Upper lobe of left lung (tissue), 4 donors: ENCODE measurements around the gene PASD1.

Source experiments
- CTCF ChIP-seq, 6 experiments: fragments of 450-650 bp in 4 of 6; fragments of 200-600 bp in 2 of 6; sonication (generic) in 2 of 6; IDR thresholded peaks; one replicate each; pipeline ENCODE4 v1.5.1; 2016 to 2019; ENCODE audit warnings: antibody characterized with exemption in 6 of 6
- POLR2AphosphoS5 ChIP-seq, 2 donors: sonication (generic); formaldehyde crosslinking; IDR thresholded peaks; one replicate each; pipeline ENCODE4 v1.5.1; 2017; ENCODE audit warnings: antibody characterized with exemption in 2 of 2

- no peak for TF ChIP-seq CTCF (IDR thresholded peaks at IDR 0.05)
- TF ChIP-seq POLR2AphosphoS5 (IDR thresholded peaks at IDR 0.05), result no peak
Measured at GRCh38 chrX:151609222-151609621, 45.7 kb downstream of the PASD1 start.
